GM12878 (cell line): Measurements from ENCODE around the gene CMBL. TPM values are rescaled to one million over a fixed set of nuclear protein-coding genes. Genes with fewer than 3 reads are reported as not detected.
"Not testable (repeated sequence)": the region's sequence is repeated elsewhere in the genome, so short reads cannot be mapped to it uniquely, and the experiment has no call there.

ENCODE experiments used
- ATAC-seq: fragments of 200-7000 bp; cut with Tn5 transposase; 3 replicates; pipeline ENCODE4 v1.9.1; 2020; ENCODE audit warnings: mild to moderate bottlenecking, moderate library complexity
- BruUV-seq: library from RNA; stranded (reverse); fragments of 400-500 nt; replicated peaks from 2 replicates; lab custom pipeline; 2021; lab: Mats Ljungman, UMichigan
- CTCF ChIA-PET: fragments of 300-600 bp; sonication (Branson Sonifier 250); formaldehyde crosslinking; extraction: SDS; loops from one replicate; lab custom pipeline; 2021; ENCODE audit warnings: inconsistent platforms; lab: Yijun Ruan, JAX
- POLR2A ChIA-PET: fragments of 350-600 bp; formaldehyde crosslinking; extraction: SDS; loops from one replicate; lab custom pipeline; 2021; ENCODE audit warnings: inconsistent platforms; lab: Charles Lee
- RAD21 ChIA-PET: fragments of 300-600 bp; sonication (Branson Sonifier 250); formaldehyde crosslinking; loops from one replicate; lab custom pipeline; 2023; ENCODE audit warnings: antibody characterized with exemption; ENCODE audit not compliant: unreplicated experiment; lab: Charles Lee
- SMC1A ChIA-PET: fragments of 300-600 bp; sonication (Branson Sonifier 250); formaldehyde crosslinking; loops from one replicate; lab custom pipeline; 2023; ENCODE audit not compliant: unreplicated experiment, uncharacterized antibody; lab: Charles Lee
- DNase-seq: peaks from one replicate; pipeline ENCODE4 v3.0.0-alpha.2; 2011; ENCODE audit warnings: low read depth, low spot score
- FAIRE-seq: peaks from 3 replicates; lab custom pipeline; 2011; peaks lifted over from hg19 to GRCh38; lab: Jason Lieb, UNC
- H2AFZ ChIP-seq: 2 replicates; pipeline ENCODE4 v1.6.0; 2011; ENCODE audit warnings: low read depth, low read length, control low read depth; ENCODE audit not compliant: control insufficient read depth
- H3K27ac ChIP-seq: 2 replicates; pipeline ENCODE4 v1.5.1; 2011; ENCODE audit warnings: control low read depth; ENCODE audit not compliant: control insufficient read depth, insufficient read depth
- H3K27me3 ChIP-seq, 2 experiments: replicated peaks in 1 of 2; 2 replicates each; pipeline versions ENCODE4 v1.6.0 to v1.6.1; 2011; ENCODE audit warnings: low read length in 1 of 2; ENCODE audit not compliant: control insufficient read depth in 2 of 2, insufficient read depth in 2 of 2
- H3K36me3 ChIP-seq, 2 experiments: 2 replicates each; pipeline ENCODE4 v1.5.1; 2011; ENCODE audit warnings: low read length in 1 of 2; ENCODE audit not compliant: control insufficient read depth in 2 of 2, insufficient read depth in 2 of 2
- H3K4me1 ChIP-seq: 2 replicates; pipeline ENCODE4 v1.6.1; 2011; ENCODE audit warnings: mild to moderate bottlenecking, low read length, moderate library complexity, mixed read lengths; ENCODE audit not compliant: control insufficient read depth, insufficient read depth
- H3K4me2 ChIP-seq: 2 replicates; pipeline ENCODE4 v1.6.0; 2011; ENCODE audit warnings: control low read depth; ENCODE audit not compliant: control insufficient read depth, insufficient read depth
- H3K4me3 ChIP-seq: fragments of 200-600 bp; sonication (generic); 2 replicates; pipeline ENCODE4 v1.5.1; 2016
- H3K79me2 ChIP-seq: 2 replicates; pipeline ENCODE4 v1.6.0; 2011; ENCODE audit warnings: low read length; ENCODE audit not compliant: control insufficient read depth, insufficient read depth
- H3K9ac ChIP-seq: 2 replicates; pipeline ENCODE4 v1.8.0; 2011; ENCODE audit warnings: low read length, control low read depth, mixed read lengths; ENCODE audit not compliant: control insufficient read depth, insufficient read depth
- H3K9me3 ChIP-seq: replicated peaks from 3 replicates; pipeline ENCODE4 v1.5.1; 2011; ENCODE audit warnings: mild to moderate bottlenecking, low read length; ENCODE audit not compliant: control insufficient read depth, insufficient read depth
- H4K20me1 ChIP-seq: 2 replicates; pipeline ENCODE4 v1.6.0; 2011; ENCODE audit not compliant: control insufficient read depth, insufficient read depth
- CBX5 ChIP-seq: sonication (generic); IDR thresholded peaks from 2 replicates; pipeline ENCODE4 v1.6.1; 2016; ENCODE audit warnings: low read depth, moderate library complexity, mild to moderate bottlenecking, inconsistent platforms
- CEBPB ChIP-seq, 2 experiments: fragments of 150-350 bp in 1 of 2; IDR thresholded peaks; 2 replicates each; pipeline ENCODE4 v1.6.1; 2012 to 2014; ENCODE audit warnings: low read depth in 2 of 2, low read length in 2 of 2, borderline replicate concordance in 1 of 2, inconsistent platforms in 1 of 2
- NR2F1 ChIP-seq: fragments of 450-650 bp; conservative IDR thresholded peaks from 2 replicates; pipeline ENCODE4 v1.6.1; 2017; ENCODE audit warnings: mild to moderate bottlenecking
- SMARCA5 ChIP-seq: fragments of 450-650 bp; IDR thresholded peaks from 2 replicates; pipeline ENCODE4 v1.6.1; 2017; ENCODE audit warnings: mild to moderate bottlenecking
- WGBS: methylation state at CpG from one replicate; pipeline ENCODE4 v1.1.6; 2016; ENCODE audit warnings: low lambda C conversion rate; ENCODE audit not compliant: insufficient replicate concordance, insufficient coverage; ENCODE audit errors: missing lambda C conversion rate; 5-methylcytosine and 5-hydroxymethylcytosine counted together
- in situ Hi-C: fragments of 300-500 bp; cut with MboI; formaldehyde crosslinking; loops from 9 replicates; pipeline ENCODE4 v1.14.3; 2018; ENCODE audit warnings: mixed read lengths
- intact Hi-C: fragments of 100-400 bp; cut with micrococcal nuclease; formaldehyde crosslinking; loops from one replicate; pipeline ENCODE4 v1.14.2; 2022; ENCODE audit not compliant: unreplicated experiment
- polyA plus RNA-seq, 11 experiments: library from polyadenylated mRNA; depleted of rRNA in 4 of 11; unstranded in 6 of 11; stranded (reverse) in 5 of 11; fragments of >200 nt; fragmentation: Nextera tagmentation in 4 of 11; fragmentation: Illumina TruSeq in 1 of 11; extraction: Ambion mirVana in 4 of 11; extraction: Trizol in 1 of 11; gene quantifications; 1 replicate in 1 of 11; 2 replicates in 10 of 11; pipeline versions ENCODE4 v1.2.1 to v1.2.3, GENCODE V29; 2011 to 2016; ENCODE audit warnings: inconsistent platforms in 2 of 11, missing spikeins in 2 of 11, low read depth in 1 of 11
- total RNA-seq, 4 experiments: library from RNA; depleted of rRNA in 3 of 4; stranded (reverse); fragments of >200 nt in 3 of 4; fragmentation: Illumina TruSeq in 1 of 4; extraction: Trizol in 1 of 4; gene quantifications; 2 replicates each; pipeline versions ENCODE4 v1.2.1 to v1.2.3, GENCODE V29; 2013 to 2021
- TF ChIP-seq, protein P1 (sequence below): fragments of 450-650 bp; IDR thresholded peaks from 2 replicates; pipeline ENCODE4 v1.6.1; 2018; ENCODE audit warnings: mild to moderate bottlenecking, low read depth, moderate library complexity; ENCODE audit not compliant: partially characterized antibody

Gene CMBL
- total and polyA plus RNA-seq, 10 of the 15 experiments (the other 5 are each of a cell fraction or from before 2014, with no cell fraction given): 1.8 to 15.6 (median 7.5) TPM

DNA sequence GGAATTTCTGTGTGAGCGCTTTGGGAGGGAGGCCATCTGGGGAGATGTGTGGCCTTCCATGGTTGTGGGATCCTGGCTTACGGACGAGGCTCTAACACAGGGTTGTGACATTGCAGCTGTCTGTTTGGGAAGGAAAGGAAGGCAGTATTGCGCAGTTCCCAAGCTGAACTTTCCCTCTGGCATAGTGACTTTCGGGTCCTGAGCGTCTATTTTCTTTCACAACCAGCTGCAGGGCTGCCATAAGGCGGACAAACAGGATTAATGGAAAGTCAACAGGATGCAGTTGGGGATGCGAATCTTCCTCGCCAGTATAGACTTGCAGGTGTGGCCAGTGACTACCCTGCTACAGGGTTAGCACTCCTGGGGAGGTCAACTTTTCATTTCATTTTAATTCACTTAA is 31.7 kb downstream of the CMBL start:
- TF ChIP-seq CEBPB (IDR thresholded peaks at IDR 0.05; ENCODE audit: borderline replicate concordance in 1 of 2, low read depth in 2 of 2, low read length in 2 of 2): no peak
- no peak for TF ChIP-seq NR2F1
- TF ChIP-seq, protein P1, sequence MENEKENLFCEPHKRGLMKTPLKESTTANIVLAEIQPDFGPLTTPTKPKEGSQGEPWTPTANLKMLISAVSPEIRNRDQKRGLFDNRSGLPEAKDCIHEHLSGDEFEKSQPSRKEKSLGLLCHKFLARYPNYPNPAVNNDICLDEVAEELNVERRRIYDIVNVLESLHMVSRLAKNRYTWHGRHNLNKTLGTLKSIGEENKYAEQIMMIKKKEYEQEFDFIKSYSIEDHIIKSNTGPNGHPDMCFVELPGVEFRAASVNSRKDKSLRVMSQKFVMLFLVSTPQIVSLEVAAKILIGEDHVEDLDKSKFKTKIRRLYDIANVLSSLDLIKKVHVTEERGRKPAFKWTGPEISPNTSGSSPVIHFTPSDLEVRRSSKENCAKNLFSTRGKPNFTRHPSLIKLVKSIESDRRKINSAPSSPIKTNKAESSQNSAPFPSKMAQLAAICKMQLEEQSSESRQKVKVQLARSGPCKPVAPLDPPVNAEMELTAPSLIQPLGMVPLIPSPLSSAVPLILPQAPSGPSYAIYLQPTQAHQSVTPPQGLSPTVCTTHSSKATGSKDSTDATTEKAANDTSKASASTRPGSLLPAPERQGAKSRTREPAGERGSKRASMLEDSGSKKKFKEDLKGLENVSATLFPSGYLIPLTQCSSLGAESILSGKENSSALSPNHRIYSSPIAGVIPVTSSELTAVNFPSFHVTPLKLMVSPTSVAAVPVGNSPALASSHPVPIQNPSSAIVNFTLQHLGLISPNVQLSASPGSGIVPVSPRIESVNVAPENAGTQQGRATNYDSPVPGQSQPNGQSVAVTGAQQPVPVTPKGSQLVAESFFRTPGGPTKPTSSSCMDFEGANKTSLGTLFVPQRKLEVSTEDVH: no peak
- no peak for TF ChIP-seq CBX5
- Histone ChIP-seq H3K27me3 (no peaks in the 10 kb centered on the region; a peak in 1 of 4 replicates), H2AFZ (no peak overlapping the region), H3K4me3 (no peak overlapping the region), H3K27ac (no peak overlapping the region), H3K79me2 (no peaks in the 10 kb centered on the region), H3K36me3 (no peaks in the 10 kb centered on the region), H3K9me3 (no peaks in the 10 kb centered on the region), H3K4me1 (no peaks in the 10 kb centered on the region), H4K20me1 (no peaks in the 10 kb centered on the region), H3K9ac (no peak overlapping the region), H3K4me2 (no peak overlapping the region)
- FAIRE-seq (no peak), ATAC-seq (no peak), DNase-seq (no peak)
- RAD21 ChIA-PET: no interaction called here
- intact Hi-C loops (no loop called here), in situ Hi-C loops (loop anchor here (5.0 kb wide), 1 partner anchor 141 kb away; no protein-coding TSS in a partner anchor)
- BruUV-seq: no TSS peak
- 77% methylated on average over 9 of the region's 9 CpGs for WGBS
- CTCF ChIA-PET: no interaction called here
- SMC1A ChIA-PET: no interaction called here
- POLR2A ChIA-PET: no interaction called here

DNA sequence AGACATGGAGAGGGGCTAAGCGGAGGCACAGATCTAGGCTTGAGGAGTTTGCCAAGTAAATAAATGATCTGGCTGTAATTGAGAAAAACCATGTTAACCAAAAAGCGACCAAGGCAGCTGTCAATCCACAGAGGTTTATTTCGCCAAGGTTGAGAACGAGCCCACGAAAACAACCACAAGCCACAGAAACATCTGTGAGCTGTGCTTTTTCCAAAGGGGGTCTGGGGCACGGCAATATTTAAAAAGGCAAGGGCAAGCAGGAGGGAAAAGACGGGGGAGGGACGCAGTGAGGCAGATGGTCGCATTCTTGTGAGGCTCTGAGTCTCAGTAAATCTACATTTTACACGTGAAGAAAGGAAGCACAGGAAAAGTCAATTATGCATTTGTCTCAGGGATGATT is 32.2 kb downstream of the CMBL start:
- FAIRE-seq (no peak), DNase-seq (no peak), ATAC-seq (no peak)
- H3K4me3 ChIP-seq: no peak overlapping the region
- H2AFZ ChIP-seq: no peak overlapping the region
- no peaks in the 10 kb centered on the region for H3K36me3 ChIP-seq
- WGBS: 40% methylated on average over 10 of the region's 10 CpGs
- SMC1A ChIA-PET: no interaction called here
- H3K9me3 ChIP-seq: no peaks in the 10 kb centered on the region
- no peaks in the 10 kb centered on the region; a peak in 1 of 4 replicates for H3K27me3 ChIP-seq
- intact Hi-C loops: no loop called here
- POLR2A ChIA-PET: no interaction called here
- peaks cover 1% of the 10 kb centered on the region; the same call in 1 of the 2 replicates for H3K4me1 ChIP-seq
- no peak overlapping the region for H3K9ac ChIP-seq
- CTCF ChIA-PET: no interaction called here
- H3K4me2 ChIP-seq: no peak overlapping the region
- in situ Hi-C loops: loop anchor here (5.0 kb wide), 1 partner anchor 142 kb away; no protein-coding TSS in a partner anchor
- H4K20me1 ChIP-seq: no peaks in the 10 kb centered on the region; the same call in 1 of the 2 replicates
- no peak overlapping the region for H3K27ac ChIP-seq
- no peaks in the 10 kb centered on the region for H3K79me2 ChIP-seq
- RAD21 ChIA-PET: no interaction called here
- BruUV-seq: no TSS peak
- TF ChIP-seq SMARCA5: no peak

DNA sequence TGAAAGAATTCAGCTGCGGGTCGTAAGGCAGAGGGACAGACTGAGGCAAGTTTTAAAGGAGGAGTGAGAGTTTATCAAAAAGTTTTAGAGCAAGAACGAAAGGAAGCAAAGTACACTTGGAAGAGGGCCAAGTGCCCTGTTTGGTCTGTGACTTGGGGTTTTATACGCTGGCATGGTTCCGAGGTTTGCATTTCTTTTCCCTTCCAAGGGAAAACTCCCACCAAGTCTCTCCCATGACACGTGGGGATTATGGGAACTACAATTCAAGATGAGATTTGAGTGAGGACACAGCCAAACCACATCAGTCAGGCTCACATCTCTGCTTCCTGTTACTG is 34.9 kb downstream of the CMBL start:
- in situ Hi-C loops, H3K27ac ChIP-seq: not testable (repeated sequence)

More for the DNA sequence above, 34.9 kb downstream of the CMBL start:
- H3K4me2 ChIP-seq, FAIRE-seq, H3K79me2 ChIP-seq, ATAC-seq, CTCF ChIA-PET, SMC1A ChIA-PET, H3K9ac ChIP-seq, H4K20me1 ChIP-seq, intact Hi-C loops, H3K4me1 ChIP-seq, RAD21 ChIA-PET, H2AFZ ChIP-seq, H3K27me3 ChIP-seq, H3K9me3 ChIP-seq, POLR2A ChIA-PET, DNase-seq, BruUV-seq, H3K4me3 ChIP-seq, H3K36me3 ChIP-seq: not testable (repeated sequence)
- WGBS: 57% methylated on average over 6 of the region's 6 CpGs
